DND-41 (cell line): Measurements from ENCODE around the gene FMN1.

Source experiments
- ATAC-seq: fragments of 200-7000 bp; cut with Tn5 transposase; 3 replicates; pipeline ENCODE4 v1.9.1; 2021; ENCODE audit warnings: low read depth; ENCODE audit not compliant: insufficient read depth
- DNase-seq: peaks from one replicate; pipeline ENCODE4 v3.0.0-alpha.2; 2020
- H2AFZ ChIP-seq: 2 replicates; pipeline ENCODE4 v1.6.0; 2012; ENCODE audit warnings: low read depth, low read length
- H3K27ac ChIP-seq: 2 replicates; pipeline ENCODE4 v1.5.1; 2012; ENCODE audit warnings: low read length, inconsistent platforms
- H3K27me3 ChIP-seq: fragments of 200-600 bp; sonication (generic); 2 replicates; pipeline ENCODE4 v1.6.0; 2012; ENCODE audit warnings: low read length, mild to moderate bottlenecking, inconsistent platforms; ENCODE audit not compliant: insufficient read depth, poor library complexity
- H3K36me3 ChIP-seq: 2 replicates; pipeline ENCODE4 v1.5.1; 2012; ENCODE audit warnings: low read length, inconsistent platforms; ENCODE audit not compliant: insufficient read depth
- H3K4me1 ChIP-seq: 2 replicates; pipeline ENCODE4 v1.5.1; 2012; ENCODE audit warnings: mild to moderate bottlenecking, low read length; ENCODE audit not compliant: insufficient read depth
- H3K4me2 ChIP-seq: 2 replicates; pipeline ENCODE4 v1.6.0; 2012; ENCODE audit warnings: mild to moderate bottlenecking, moderate library complexity, low read length, inconsistent platforms; ENCODE audit not compliant: insufficient read depth
- H3K4me3 ChIP-seq, 2 experiments: fragments of 200-600 bp in 1 of 2; shearing (Covaris generic) in 1 of 2; 2 replicates each; pipeline ENCODE4 v1.5.1; 2012 to 2016; ENCODE audit warnings: inconsistent platforms in 2 of 2, low read length in 2 of 2, mild to moderate bottlenecking in 2 of 2, low read depth in 1 of 2, moderate library complexity in 1 of 2
- H3K79me2 ChIP-seq: 2 replicates; pipeline ENCODE4 v1.6.0; 2012; ENCODE audit warnings: low read length, inconsistent platforms; ENCODE audit not compliant: insufficient read depth
- H3K9ac ChIP-seq: 2 replicates; pipeline ENCODE4 v1.6.0; 2012; ENCODE audit warnings: low read depth, mild to moderate bottlenecking, inconsistent platforms, low read length, moderate library complexity
- H3K9me3 ChIP-seq: 2 replicates; pipeline ENCODE4 v1.5.1; 2012; ENCODE audit warnings: low read length, moderate library complexity, mild to moderate bottlenecking, inconsistent platforms; ENCODE audit not compliant: insufficient read depth, severe bottlenecking
- H4K20me1 ChIP-seq: 2 replicates; pipeline ENCODE4 v1.6.0; 2012; ENCODE audit warnings: low read length; ENCODE audit not compliant: insufficient read depth
- EZH2 ChIP-seq: IDR thresholded peaks from 3 replicates; pipeline ENCODE4 v1.6.1; 2012; ENCODE audit warnings: borderline replicate concordance, low read depth, mild to moderate bottlenecking, moderate library complexity, low read length, inconsistent platforms; ENCODE audit not compliant: severe bottlenecking
- TF ChIP-seq, protein P1 (sequence below): IDR thresholded peaks from 2 replicates; pipeline ENCODE4 v1.5.1; 2012; ENCODE audit warnings: borderline replicate concordance, low read length, moderate library complexity, mild to moderate bottlenecking; ENCODE audit not compliant: poor library complexity, severe bottlenecking; ENCODE audit errors: extremely low read depth

The FMN1 gene

DNA sequence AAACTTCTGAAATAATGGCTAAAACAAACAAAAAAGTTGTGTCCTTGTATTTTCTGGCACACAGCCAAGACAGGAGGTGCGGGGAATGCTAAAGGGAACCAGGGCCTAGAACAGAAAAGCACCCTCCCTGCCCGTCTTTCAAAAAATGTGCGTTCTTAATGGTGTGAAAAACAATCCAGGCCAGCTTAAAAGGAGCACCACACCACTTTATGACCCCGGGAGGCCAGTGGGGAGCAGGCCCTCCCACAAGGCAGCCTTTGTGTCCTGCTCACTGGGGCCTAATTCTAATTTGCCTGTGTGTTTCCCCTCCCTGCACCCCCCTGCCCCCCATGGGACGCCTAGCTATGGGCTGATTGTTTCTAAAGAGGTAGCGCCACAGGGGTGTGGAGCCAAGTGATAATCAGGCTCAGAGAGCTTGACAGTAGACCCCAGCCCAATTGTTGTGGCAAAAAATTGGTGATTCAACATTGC, 295.4 kb downstream of the FMN1 start:
- Histone ChIP-seq H3K36me3 (no peaks in the 10 kb centered on the region), H3K27ac (no peak overlapping the region), H3K27me3 (peaks cover 3% of the 10 kb centered on the region), H3K9ac (no peak overlapping the region), H3K4me1 (no peaks in the 10 kb centered on the region), H3K4me3 (no peak overlapping the region), H2AFZ (no peak overlapping the region), H3K9me3 (no peaks in the 10 kb centered on the region), H4K20me1 (no peaks in the 10 kb centered on the region), H3K79me2 (no peaks in the 10 kb centered on the region), H3K4me2 (no peak overlapping the region)
- TF ChIP-seq, protein P1, sequence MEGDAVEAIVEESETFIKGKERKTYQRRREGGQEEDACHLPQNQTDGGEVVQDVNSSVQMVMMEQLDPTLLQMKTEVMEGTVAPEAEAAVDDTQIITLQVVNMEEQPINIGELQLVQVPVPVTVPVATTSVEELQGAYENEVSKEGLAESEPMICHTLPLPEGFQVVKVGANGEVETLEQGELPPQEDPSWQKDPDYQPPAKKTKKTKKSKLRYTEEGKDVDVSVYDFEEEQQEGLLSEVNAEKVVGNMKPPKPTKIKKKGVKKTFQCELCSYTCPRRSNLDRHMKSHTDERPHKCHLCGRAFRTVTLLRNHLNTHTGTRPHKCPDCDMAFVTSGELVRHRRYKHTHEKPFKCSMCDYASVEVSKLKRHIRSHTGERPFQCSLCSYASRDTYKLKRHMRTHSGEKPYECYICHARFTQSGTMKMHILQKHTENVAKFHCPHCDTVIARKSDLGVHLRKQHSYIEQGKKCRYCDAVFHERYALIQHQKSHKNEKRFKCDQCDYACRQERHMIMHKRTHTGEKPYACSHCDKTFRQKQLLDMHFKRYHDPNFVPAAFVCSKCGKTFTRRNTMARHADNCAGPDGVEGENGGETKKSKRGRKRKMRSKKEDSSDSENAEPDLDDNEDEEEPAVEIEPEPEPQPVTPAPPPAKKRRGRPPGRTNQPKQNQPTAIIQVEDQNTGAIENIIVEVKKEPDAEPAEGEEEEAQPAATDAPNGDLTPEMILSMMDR = no peak
- DNase-seq (no peak), ATAC-seq (no peak)

DNA sequence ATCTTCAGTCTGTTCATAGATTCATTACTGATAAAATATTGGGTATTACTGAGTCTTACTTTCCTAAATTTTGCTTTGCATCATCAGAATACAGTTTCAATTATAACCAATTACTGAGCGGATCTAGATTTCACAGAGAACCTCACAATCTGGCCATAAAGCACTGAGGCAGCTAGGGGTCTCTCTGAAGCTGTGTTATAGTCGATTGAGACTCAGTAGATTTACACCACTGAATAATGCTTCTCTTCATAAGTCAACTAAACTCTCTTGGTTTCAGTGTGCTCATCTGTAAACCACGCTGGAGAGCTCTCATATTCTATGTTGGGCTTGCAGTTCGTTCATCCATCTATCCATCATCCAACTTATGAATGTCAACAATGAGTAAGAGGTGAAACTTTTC, 296.1 kb downstream of the FMN1 start:
- H3K79me2 ChIP-seq = no peaks in the 10 kb centered on the region
- DNase-seq = no peak
- no peaks in the 10 kb centered on the region for H3K9me3 ChIP-seq
- H2AFZ ChIP-seq = no peak overlapping the region
- no peak for ATAC-seq
- no peaks in the 10 kb centered on the region for H3K4me1 ChIP-seq
- TF ChIP-seq, protein P1 = no peak
- no peak for TF ChIP-seq EZH2
- no peak overlapping the region for H3K4me3 ChIP-seq
- no peaks in the 10 kb centered on the region for H3K36me3 ChIP-seq
- H3K4me2 ChIP-seq = no peak overlapping the region
- no peak overlapping the region for H3K27ac ChIP-seq
- no peak overlapping the region for H3K9ac ChIP-seq
- H3K27me3 ChIP-seq = peaks cover 3% of the 10 kb centered on the region
- no peaks in the 10 kb centered on the region for H4K20me1 ChIP-seq

DNA sequence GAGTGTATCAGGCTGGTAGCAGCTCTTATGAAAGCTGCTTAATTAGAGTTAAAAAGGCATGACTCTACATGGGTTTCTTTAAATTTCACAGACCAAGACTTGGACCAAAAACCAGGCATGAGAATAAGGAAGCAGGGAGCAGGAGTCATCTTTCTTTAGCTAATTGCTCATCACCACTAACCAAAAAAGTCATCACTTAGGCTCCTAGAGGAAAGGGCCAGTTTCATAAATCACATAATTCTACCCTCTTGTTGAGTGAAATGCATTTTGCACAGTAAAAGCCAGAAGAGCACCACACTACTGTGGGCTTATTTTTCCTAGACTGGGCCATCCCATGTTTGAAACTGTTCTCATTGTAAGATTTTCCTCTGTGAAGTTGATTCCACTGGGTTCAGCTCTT, 301.1 kb downstream of the FMN1 start:
- Histone ChIP-seq H3K36me3 (no peaks in the 10 kb centered on the region), H3K79me2 (no peaks in the 10 kb centered on the region), H3K9me3 (no peaks in the 10 kb centered on the region), H3K9ac (no peak overlapping the region), H3K27ac (no peak overlapping the region), H3K27me3 (peaks cover 3% of the 10 kb centered on the region), H3K4me2 (no peak overlapping the region), H3K4me1 (no peaks in the 10 kb centered on the region), H2AFZ (no peak overlapping the region), H4K20me1 (no peaks in the 10 kb centered on the region), H3K4me3 (no peak overlapping the region)
- TF ChIP-seq, protein P1 = no peak
- no peak for TF ChIP-seq EZH2
- no peak for DNase-seq
- no peak for ATAC-seq

DNA sequence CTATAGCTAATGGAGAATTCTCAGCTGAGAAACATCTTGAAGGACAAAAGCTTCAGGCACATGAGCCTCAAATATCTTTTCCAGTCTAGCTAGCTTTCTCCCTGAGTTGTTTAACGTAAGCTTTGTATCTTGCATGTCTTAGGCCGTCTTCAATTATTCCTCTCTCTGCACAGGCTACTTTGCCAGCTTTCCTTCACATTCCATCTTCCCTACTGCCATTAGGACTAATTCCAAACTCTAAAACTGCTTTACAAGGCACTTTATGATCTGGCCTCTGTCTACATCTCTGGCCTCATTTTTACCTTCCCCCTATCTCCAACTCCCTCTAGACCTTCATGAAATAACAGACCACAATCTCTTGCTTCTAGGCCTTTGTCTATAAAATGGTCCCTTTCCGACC, 305.3 kb downstream of the FMN1 start:
- Histone ChIP-seq H3K9ac (no peak overlapping the region), H3K9me3 (no peaks in the 10 kb centered on the region), H4K20me1 (no peaks in the 10 kb centered on the region), H3K27ac (no peak overlapping the region), H3K36me3 (no peaks in the 10 kb centered on the region), H3K4me3 (no peak overlapping the region), H3K4me1 (no peaks in the 10 kb centered on the region), H3K79me2 (no peaks in the 10 kb centered on the region), H3K27me3 (no peaks in the 10 kb centered on the region), H3K4me2 (no peak overlapping the region), H2AFZ (no peak overlapping the region)
- DNase-seq (no peak), ATAC-seq (no peak)
- TF ChIP-seq, protein P1 = no peak
- TF ChIP-seq EZH2 = no peak
